Stimulated activated CD4-positive, alpha-beta T cell treated with anti-CD3 and anti-CD28 coated beads, Interleukin-15, amount 100 ng/mL, for 1 hour (primary cell): Measurements from ENCODE around the gene AFAP1.

ENCODE experiments used
- DNase-seq, 2 donors: peaks; one replicate each; pipeline ENCODE4 v3.0.0-alpha.2; 2020; ENCODE audit warnings: low read depth in 1 of 2, low spot score in 1 of 2

AFAP1 gene

DNA sequence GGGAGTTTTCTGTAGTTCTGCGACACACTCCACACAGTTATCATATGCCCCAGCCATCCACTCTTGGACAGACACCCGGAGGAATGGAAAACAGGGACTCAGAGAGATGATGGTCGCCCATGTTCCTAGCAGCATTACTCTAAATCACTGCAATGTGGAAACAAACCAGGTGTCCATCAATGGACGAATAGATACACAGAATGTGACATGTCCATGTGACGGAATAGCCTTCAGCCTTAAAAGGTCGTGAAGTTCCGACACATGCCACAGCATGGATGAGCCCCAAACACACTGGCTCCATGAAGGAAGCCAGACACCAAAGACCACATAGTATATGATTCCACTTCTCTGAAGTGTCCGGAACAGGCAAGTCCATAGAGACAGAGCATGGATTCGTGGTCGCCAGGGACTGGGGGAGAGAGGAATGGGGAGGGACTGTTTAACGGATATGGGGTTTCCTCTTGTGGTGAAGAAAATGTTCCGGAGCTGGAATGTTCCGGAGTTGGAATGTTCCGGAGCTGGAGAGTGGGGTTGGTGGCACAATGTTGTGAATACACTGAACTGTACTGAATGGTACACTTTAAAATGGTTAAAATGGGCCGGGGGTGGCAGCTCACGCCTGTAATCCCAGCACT lies 28.7 kb upstream of the AFAP1 start:
- DNase-seq: no peak

DNA sequence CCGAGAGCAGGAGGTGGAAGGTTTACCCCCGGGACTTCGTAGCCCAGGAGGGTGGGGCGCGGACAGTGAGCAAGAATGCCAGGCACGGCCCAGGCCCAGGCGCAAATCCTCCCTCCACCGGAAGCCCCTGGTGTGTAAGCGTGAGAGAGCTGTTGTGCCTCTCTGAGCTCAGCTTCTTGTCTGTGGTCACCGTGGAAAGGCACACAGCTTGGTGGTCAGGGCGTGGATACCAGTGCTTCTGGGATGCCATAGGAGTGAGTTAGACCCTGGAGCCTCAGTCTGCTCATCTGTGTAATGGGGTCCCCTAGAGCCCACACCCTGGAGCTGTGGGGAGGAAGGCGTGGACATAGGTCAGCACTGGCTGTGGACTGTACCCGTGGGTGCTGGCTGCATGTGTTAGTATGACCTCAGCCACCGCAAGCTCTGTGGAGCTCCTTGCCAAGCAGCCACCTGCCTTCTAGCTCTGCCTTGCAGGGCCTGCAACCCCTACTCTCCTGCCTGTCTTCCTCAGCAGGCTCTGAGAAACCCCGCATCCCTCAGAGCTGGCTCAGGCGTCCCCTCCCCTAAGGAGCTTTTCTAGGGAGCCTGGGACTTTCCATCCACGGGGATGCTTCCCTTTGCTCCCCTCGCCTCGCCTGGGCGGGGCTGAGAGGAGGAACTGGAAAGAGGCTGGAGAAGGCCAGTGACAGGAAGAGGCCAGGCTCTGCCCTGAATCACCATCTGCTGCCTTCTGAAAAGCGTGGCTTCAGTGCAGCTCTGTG lies 28.0 kb upstream of the AFAP1 start:
- DNase-seq: no peak

DNA sequence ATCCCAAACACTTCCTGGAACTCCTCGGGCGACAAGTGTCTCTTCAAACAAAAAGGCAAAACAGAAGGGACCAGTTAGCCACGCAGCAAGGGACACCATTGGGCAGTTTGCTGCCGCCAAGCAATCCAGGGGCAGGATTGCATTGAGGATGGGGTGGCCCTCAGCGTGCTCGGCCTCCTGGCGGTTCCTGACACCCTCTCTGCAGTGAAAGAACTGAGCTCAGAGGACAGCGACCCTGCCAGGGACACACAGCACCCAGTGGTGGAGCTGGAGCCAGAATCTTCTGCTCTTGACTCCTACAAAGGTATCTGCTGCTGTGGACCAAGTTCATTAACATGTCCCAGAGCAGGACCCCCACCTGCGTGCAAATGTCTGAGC lies 27.4 kb upstream of the AFAP1 start:
- DNase-seq: no peak

- no peak for DNase-seq
These were observed 26.8 kb upstream of the AFAP1 start for GRCh38 chr4:7966281-7967062.

DNA sequence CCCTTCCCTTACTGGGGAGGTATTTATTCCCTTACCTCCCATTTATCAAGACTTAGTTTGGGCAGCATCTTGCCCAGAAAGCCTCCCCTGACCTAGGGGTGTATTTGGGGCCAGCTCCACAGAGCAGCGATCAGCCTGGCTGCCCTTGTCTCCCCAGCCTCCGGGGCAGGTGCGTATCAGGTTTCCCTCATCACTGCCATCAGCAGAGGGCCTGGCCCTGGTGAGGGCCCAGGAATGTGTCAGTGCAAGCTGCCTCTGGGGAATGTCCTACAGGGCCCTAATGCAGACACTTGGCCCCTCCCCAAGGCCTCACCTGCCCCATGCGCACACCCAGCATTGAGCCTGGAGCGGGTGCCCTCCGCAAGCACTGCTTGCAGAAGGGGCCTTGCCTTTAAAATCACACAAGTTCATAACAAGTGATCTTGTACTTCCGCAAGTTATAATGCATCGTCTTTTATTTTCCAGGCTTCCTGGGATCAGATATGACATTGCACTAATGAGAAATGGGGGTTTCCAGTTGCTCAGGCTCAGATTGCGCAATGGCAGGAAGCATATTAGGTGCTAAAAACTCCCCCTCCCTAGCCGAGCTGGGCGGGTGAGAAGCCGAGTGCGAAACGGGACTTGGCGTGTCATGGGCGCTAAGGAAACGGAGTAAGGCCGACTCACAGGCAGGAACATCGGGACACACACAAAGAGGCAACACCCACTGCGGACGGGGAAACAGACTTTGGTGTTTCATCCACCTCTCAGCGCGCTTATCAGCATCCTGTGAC lies 25.4 kb upstream of the AFAP1 start:
- DNase-seq: no peak

DNA sequence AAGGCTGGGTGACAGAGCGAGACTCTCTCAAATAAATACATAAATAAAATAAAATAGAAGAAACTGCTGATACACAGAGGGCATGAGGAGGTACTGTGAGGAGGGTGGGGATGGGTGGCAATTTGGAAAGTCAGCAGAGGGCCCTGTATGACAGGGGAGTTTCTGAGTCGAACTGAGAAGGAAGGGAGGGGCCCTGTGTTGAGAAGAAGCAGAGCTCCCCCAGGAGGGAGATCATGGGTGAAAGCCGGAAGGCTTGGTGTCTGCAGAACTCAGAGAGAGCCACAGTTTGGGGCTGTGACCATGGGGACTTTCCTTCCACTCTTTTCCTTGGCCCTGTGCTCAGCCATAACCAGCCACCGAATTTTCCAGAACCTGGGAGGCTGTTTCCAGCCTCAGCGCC lies 24.8 kb upstream of the AFAP1 start:
- no peak for DNase-seq

DNA sequence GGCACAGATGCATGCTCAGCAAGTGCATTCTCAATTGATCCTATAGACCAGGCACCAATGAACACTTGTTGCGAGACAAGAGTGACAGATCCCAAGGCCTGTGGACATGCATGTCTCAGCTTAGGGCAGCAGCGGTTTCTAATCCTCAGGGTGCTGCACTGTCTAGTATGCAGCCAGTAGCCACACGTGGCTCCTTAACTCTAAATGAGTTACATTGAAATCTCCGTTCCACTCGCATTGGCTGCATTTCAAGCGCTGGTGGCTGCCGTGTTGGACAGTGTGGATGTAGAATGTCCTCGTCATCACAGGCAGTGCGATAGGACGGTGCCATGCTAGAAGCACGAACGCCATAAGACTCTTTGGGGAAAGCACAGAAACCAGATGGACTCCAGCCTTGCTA lies 24.0 kb upstream of the AFAP1 start:
- no peak for DNase-seq

DNA sequence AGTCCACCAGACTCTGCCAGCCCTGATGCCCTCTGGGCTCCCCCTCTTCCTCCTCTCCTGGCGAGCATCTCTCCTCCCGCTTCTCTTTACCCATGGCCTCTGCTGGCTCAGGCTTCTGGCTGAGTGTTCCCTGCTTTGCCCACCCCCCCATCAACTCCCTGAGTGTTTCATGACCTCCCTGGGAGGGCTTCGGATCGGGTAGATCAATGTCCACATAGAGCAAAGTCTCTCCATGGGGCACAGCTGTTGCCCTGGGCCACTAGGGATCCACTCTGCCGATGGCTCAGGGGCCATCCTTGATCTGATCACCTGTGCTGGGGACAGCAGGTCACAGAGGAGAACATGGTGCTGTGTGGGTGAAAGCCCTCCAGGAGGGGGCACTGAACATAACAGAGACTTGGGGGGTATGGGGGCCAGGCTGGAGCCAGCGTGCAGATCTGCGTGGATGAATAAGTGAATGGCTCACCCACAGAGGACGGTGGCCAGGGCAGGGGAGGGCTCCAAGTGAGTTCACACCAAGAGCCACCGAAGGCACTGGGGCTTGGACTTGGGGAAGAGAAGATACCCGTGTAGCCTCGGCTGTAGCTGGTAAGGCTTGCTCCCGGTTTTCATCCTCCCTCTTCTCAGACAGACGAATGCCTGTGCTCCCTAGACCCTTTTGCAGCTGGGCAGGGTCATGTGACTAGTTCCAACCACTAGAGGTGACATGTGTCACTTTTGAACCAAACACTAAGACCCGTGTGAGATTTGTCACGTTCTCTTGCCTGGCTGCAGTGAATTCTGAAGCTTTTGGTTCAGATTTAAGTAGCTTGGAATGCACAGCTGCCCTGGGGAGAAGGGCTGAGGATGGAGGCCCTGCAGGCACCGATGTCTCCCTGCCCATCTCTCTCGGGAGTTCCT lies 23.2 kb upstream of the AFAP1 start:
- no peak for DNase-seq

GRCh38 chr4:7960790-7961655 lies 21.4 kb upstream of the AFAP1 start:
- DNase-seq: no peak

DNA sequence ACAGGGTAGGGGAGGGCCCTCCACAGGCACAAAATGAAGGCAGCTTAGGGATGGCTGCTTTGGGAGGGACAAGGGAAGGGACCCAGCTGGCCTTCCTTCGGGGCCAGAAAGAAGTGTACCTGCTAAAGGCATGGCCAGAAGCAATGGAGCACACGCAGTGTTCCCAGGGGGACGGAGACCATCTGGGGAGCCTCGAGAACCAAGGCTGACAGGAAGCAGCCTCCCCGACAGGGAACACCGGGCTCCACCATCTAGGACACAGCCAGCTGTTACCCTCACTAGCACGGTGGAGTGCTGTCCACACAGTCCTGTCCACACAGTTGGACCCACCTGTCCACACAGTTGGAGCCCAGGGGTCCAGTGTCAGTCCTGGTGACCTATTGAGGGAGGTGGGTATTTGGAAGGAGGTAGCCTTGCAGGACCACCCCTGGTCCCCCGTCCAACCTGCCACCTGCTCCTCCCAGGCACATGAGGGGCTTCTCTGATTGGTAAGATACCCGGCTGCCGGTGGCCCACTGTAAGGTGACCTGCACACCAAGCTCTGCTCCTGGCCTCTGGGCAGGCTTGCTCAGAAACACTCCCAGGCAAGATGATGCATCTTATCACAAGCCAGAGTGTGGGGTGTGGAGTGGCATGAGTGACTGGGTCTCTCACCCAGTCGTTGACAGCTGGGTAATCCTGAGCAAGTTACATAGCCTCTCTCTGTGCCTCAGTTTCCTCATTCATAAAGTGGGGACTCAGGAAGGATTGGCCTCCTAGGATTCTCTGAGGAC lies 20.5 kb upstream of the AFAP1 start:
- DNase-seq: no peak

- no peak for DNase-seq
These were observed 19.4 kb upstream of the AFAP1 start for GRCh38 chr4:7959078-7959477.

DNA sequence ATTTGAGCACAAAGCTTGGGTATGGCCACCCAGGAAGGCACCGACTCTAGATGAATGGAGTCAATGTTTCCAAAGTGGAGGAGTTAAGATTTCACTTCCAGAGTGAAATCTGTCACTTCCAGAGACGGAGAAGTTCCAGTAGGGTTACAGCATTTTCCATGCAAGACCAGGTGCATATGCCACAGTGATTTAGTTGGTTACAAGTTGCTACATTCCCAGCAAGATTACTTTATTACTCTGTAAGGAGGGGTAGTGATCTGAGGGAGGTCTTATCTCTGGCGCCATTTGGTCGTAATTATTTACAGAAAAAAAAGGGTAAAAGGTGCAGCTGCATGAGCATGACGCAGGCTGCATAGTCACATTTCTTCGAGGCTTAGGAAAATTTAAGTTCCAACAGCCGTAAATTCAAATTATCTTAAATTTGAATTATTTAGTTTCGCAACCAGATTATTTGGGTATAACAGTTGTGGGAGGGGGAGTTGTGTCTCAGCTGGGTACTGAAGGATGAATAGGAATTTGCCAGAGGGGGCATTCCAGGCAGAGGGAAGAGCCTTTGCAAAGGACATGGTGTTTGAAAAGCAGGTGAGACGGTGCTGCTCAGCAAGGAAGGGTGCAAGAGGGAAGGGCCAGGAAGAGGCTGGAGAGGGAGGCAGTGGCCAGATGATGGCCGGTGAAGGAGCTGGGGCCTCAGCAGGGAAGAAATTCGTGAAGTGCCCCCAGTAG lies 17.4 kb upstream of the AFAP1 start:
- DNase-seq: no peak

GRCh38 chr4:7956270-7956808 lies 16.7 kb upstream of the AFAP1 start:
- no peak for DNase-seq

GRCh38 chr4:7955393-7955792 lies 15.7 kb upstream of the AFAP1 start:
- no peak for DNase-seq

GRCh38 chr4:7952615-7953014 lies 13.0 kb upstream of the AFAP1 start:
- DNase-seq: no peak

GRCh38 chr4:7950301-7951092 lies 10.8 kb upstream of the AFAP1 start:
- no peak for DNase-seq

GRCh38 chr4:7949759-7950158 lies 10.1 kb upstream of the AFAP1 start:
- DNase-seq: no peak
